Fibroblast of villous mesenchyme (primary cell): ENCODE measurements around the gene NUBP2. TPM values are rescaled to one million over a fixed set of nuclear protein-coding genes. Genes with fewer than 3 reads are reported as not detected.

Source experiments
- DNase-seq: peaks from one replicate; pipeline ENCODE4 v3.0.0-alpha.2; 2010; ENCODE audit warnings: low read depth
- H3K4me3 ChIP-seq: 2 replicates; pipeline ENCODE4 v1.5.1; 2011; ENCODE audit warnings: low read depth, mild to moderate bottlenecking, low read length
- CTCF ChIP-seq: IDR thresholded peaks from 2 replicates; pipeline ENCODE4 v1.5.1; 2012; ENCODE audit warnings: low read depth, mild to moderate bottlenecking, low read length; ENCODE audit not compliant: insufficient read depth
- total RNA-seq: library from RNA; depleted of rRNA; stranded (reverse); fragments of >200 nt; gene quantifications from 2 replicates; pipeline ENCODE4 v1.2.3, GENCODE V29; 2012

Gene NUBP2
- total RNA-seq, 1 donor = 54.8 TPM

- no peak for DNase-seq
Observed at GRCh38 chr16:1786242-1787055, 3.7 kb downstream of the NUBP2 start.

GRCh38 chr16:1787056-1787321, 4.2 kb downstream of the NUBP2 start:
- no peak overlapping the region for H3K4me3 ChIP-seq
- no peak for DNase-seq
- no peak for TF ChIP-seq CTCF

More at GRCh38 chr16:1786242-1787055, 3.7 kb downstream of the NUBP2 start:
- no peak for TF ChIP-seq CTCF
- H3K4me3 ChIP-seq = no peak overlapping the region

GRCh38 chr16:1787322-1788094, 4.7 kb downstream of the NUBP2 start:
- no peak for TF ChIP-seq CTCF
- no peak for DNase-seq
- H3K4me3 ChIP-seq = no peak overlapping the region

GRCh38 chr16:1788095-1788707, 5.4 kb downstream of the NUBP2 start:
- H3K4me3 ChIP-seq = no peak overlapping the region
- TF ChIP-seq CTCF = no peak
- DNase-seq = no peak

- no peak for DNase-seq
- TF ChIP-seq CTCF = no peak
- no peak overlapping the region for H3K4me3 ChIP-seq
Observed at GRCh38 chr16:1788708-1789100, 5.9 kb downstream of the NUBP2 start.

GRCh38 chr16:1789643-1790045, 6.9 kb downstream of the NUBP2 start:
- no peak overlapping the region for H3K4me3 ChIP-seq
- no peak for TF ChIP-seq CTCF
- DNase-seq = no peak
